Measurements from ENCODE around the gene GALNS.

GALNS gene

GRCh38 chr16:88770461-88771293 lies 86.1 kb downstream of the GALNS start:
- DNase-seq (ENCODE audit: low read depth in 2 of 2): no peak

GRCh38 chr16:88769617-88770460 lies 86.9 kb downstream of the GALNS start:
- DNase-seq (ENCODE audit: low read depth in 2 of 2): no peak

- no peak for DNase-seq (ENCODE audit: low read depth in 2 of 2)
Observed at GRCh38 chr16:88768071-88768783, 88.5 kb downstream of the GALNS start.

- DNase-seq (ENCODE audit: low read depth in 2 of 2): no peak
Observed at GRCh38 chr16:88767546-88768070, 89.1 kb downstream of the GALNS start.

- DNase-seq (ENCODE audit: low read depth in 2 of 2): no peak
Observed at GRCh38 chr16:88766975-88767374, 89.8 kb downstream of the GALNS start.

- no peak for DNase-seq (ENCODE audit: low read depth in 2 of 2)
Observed at GRCh38 chr16:88764913-88765349, 91.8 kb downstream of the GALNS start.

- no peak for DNase-seq (ENCODE audit: low read depth in 2 of 2)
Observed at GRCh38 chr16:88764080-88764479, 92.7 kb downstream of the GALNS start.
